ENCODE measurements around the gene PTCH1. TPM values are rescaled to one million over a fixed set of nuclear protein-coding genes. Genes with fewer than 3 reads are reported as not detected.

Gene PTCH1
- total and polyA plus RNA-seq, 10 of the 15 experiments (the other 5 are each of a cell fraction or from before 2014, with no cell fraction given) = 0.16 to 6.1 (median 2.6) TPM

- TF ChIP-seq ZBTB11 (CRISPR knock-in tag; IDR thresholded peaks at IDR 0.05) (no peak), PBX3 (IDR thresholded peaks at IDR 0.05; ENCODE audit: insufficient replicate concordance, low read depth, low read length) (no peak), RFX5 (IDR thresholded peaks at IDR 0.05; ENCODE audit: low read depth, low read length) (no peak), PAX5 (IDR thresholded peaks at IDR 0.05; ENCODE audit: borderline replicate concordance, low read depth, low read length) (no peak), REST (IDR thresholded peaks at IDR 0.05; ENCODE audit: low read depth, low read length) (no peak), BHLHE40 (IDR thresholded peaks at IDR 0.05; ENCODE audit: borderline replicate concordance in 1 of 2, low read depth in 2 of 2, low read length in 1 of 2) (peak in 1 of 2 experiments; percentile 24; a peak in 1 of 4 replicates), IKZF2 (IDR thresholded peaks at IDR 0.05) (no peak), DPF2 (IDR thresholded peaks at IDR 0.05) (0 out of 2 replicates have a peak, but pooled peaks have one; percentile 4), ZNF217 (IDR thresholded peaks at IDR 0.05) (peak; percentile 12; the same call in 1 of the 2 replicates), ETV6 (conservative IDR thresholded peaks at IDR 0.05 in 1 of 2, IDR thresholded peaks at IDR 0.05 in 1 of 2; ENCODE audit: borderline replicate concordance in 1 of 2, low read depth in 1 of 2) (no peak), FOXK2 (IDR thresholded peaks at IDR 0.05) (no peak), SMAD5 (IDR thresholded peaks at IDR 0.05; ENCODE audit: low read depth) (no peak), RAD51 (IDR thresholded peaks at IDR 0.05) (no peak), ZSCAN29 (IDR thresholded peaks at IDR 0.05) (0 out of 2 replicates have a peak, but pooled peaks have one; percentile 22), NFXL1 (IDR thresholded peaks at IDR 0.05; ENCODE audit: borderline replicate concordance) (no peak), SREBF2 (IDR thresholded peaks at IDR 0.05; ENCODE audit: low read length) (no peak), POLR2AphosphoS5 (IDR thresholded peaks at IDR 0.05; ENCODE audit: low read length) (no peak), PRDM15 (CRISPR knock-in tag; IDR thresholded peaks at IDR 0.05) (no peak)
Observed at GRCh38 chr9:95508242-95508967, 8.4 kb downstream of the PTCH1 start (continued).

Data from GM12878 (cell line).